Brain microvascular endothelial cell (primary cell): ENCODE data around the gene IP6K2.

Experiments
- DNase-seq: peaks from one replicate; pipeline ENCODE4 v3.0.0-alpha.2; 2020
- H3K27ac ChIP-seq: fragments of 250-450 bp; sonication (Bioruptor Pico); 2 replicates; pipeline ENCODE4 v1.5.1; 2020; ENCODE audit warnings: mild to moderate bottlenecking, moderate library complexity
- H3K27me3 ChIP-seq: fragments of 250-450 bp; sonication (Bioruptor Pico); replicated peaks from 2 replicates; pipeline ENCODE4 v1.5.1; 2020; ENCODE audit warnings: mild to moderate bottlenecking
- H3K36me3 ChIP-seq: fragments of 250-450 bp; sonication (Bioruptor Pico); replicated peaks from 2 replicates; pipeline ENCODE4 v1.5.1; 2020; ENCODE audit warnings: mild to moderate bottlenecking
- H3K4me3 ChIP-seq: 2 replicates; pipeline ENCODE4 v1.5.1; 2011; ENCODE audit warnings: low read depth, mild to moderate bottlenecking, control low read depth, low read length, moderate library complexity
- in situ Hi-C: cut with HindIII; loops from 2 replicates; pipeline ENCODE4 v1.10.0; 2017; ENCODE audit warnings: low sequenced_read_pairs, low pct_ligation_motif_present
- TF ChIP-seq, protein P1 (sequence below): IDR thresholded peaks from 2 replicates; pipeline ENCODE4 v1.5.1; 2011; ENCODE audit warnings: low read depth, mild to moderate bottlenecking, moderate library complexity, low read length, control low read depth, inconsistent platforms; ENCODE audit errors: missing control alignments

Gene IP6K2

GRCh38 chr3:48662145-48662752 is 54.8 kb downstream of the IP6K2 start:
- TF ChIP-seq, protein P1, sequence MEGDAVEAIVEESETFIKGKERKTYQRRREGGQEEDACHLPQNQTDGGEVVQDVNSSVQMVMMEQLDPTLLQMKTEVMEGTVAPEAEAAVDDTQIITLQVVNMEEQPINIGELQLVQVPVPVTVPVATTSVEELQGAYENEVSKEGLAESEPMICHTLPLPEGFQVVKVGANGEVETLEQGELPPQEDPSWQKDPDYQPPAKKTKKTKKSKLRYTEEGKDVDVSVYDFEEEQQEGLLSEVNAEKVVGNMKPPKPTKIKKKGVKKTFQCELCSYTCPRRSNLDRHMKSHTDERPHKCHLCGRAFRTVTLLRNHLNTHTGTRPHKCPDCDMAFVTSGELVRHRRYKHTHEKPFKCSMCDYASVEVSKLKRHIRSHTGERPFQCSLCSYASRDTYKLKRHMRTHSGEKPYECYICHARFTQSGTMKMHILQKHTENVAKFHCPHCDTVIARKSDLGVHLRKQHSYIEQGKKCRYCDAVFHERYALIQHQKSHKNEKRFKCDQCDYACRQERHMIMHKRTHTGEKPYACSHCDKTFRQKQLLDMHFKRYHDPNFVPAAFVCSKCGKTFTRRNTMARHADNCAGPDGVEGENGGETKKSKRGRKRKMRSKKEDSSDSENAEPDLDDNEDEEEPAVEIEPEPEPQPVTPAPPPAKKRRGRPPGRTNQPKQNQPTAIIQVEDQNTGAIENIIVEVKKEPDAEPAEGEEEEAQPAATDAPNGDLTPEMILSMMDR, result no peak

DNA sequence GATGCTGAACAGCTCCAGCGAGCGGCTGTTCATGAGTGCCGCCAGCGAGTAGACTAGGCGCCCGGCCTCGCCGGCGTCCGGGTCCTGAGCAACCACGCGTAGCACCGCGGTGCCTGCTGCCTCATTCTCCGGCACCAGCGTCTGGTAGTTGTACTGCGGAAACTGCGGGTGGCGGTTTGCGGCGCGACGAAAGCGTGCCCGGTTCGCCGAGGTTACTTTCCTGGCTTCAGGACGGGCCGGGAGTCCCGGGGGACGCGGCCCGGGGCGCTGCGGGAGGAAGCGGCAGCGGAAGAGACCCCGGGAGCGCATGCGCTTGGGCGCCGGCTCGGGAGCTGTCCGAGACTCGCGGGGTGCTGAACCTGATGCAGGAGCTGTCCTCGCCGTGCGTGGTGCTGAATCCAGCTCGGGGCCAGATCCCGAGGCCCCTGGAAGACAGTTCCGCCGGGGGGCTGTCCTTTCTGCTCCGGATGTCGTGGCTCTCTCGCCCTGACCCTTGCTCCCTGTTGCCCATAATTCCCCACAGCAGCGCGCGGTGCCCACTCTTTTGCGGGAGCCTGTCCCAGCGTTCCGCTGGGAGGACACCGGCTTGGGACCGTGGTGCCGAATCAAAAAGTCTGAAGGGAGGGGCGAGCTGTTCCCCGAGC is 55.4 kb downstream of the IP6K2 start:
- Histone ChIP-seq H3K27me3 (no peaks in the 10 kb centered on the region), H3K4me3 (peak overlapping the region; percentile 52)
- in situ Hi-C loops, result no loop called here

More at GRCh38 chr3:48662145-48662752, 54.8 kb downstream of the IP6K2 start:
- no peaks in the 10 kb centered on the region for H3K27me3 ChIP-seq
- H3K4me3 ChIP-seq, result peak overlapping the region; percentile 64
- no peaks in the 10 kb centered on the region for H3K36me3 ChIP-seq
- H3K27ac ChIP-seq, result no peak overlapping the region
- in situ Hi-C loops, result no loop called here
- no peak for DNase-seq

GRCh38 chr3:48660800-48661400 is 56.1 kb downstream of the IP6K2 start:
- Histone ChIP-seq H3K4me3 (no peak overlapping the region), H3K27me3 (no peaks in the 10 kb centered on the region), H3K27ac (no peak overlapping the region), H3K36me3 (no peaks in the 10 kb centered on the region)
- TF ChIP-seq, protein P1, result no peak
- in situ Hi-C loops, result no loop called here
- DNase-seq, result no peak

More for the DNA sequence above, 55.4 kb downstream of the IP6K2 start:
- TF ChIP-seq, protein P1, result no peak
- peak; percentile 18 for DNase-seq
- no peaks in the 10 kb centered on the region for H3K36me3 ChIP-seq
- H3K27ac ChIP-seq, result no peak overlapping the region

DNA sequence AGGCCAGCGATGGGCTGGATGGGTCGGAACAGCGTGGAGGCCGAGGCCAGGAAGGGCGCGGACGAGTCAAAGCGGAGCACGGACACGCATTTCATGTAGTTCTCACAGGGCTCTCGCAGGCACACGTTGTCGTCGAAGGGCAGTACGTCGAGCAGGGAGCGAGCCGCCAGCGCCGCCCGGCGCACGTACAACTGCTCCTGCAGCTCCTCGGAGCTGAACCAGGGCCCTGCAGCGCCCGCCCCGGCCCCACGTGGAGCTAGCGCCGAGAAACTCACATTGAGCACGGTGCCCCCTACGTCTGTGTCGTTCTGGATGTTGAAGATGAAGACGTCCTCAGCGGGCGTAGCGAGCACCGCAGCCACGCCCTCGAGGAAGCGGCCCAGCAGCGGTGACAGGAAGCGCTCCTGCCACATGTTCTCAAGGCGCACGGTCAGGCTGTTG is 60.2 kb downstream of the IP6K2 start:
- Histone ChIP-seq H3K27ac (no peak overlapping the region), H3K36me3 (no peaks in the 10 kb centered on the region), H3K27me3 (no peaks in the 10 kb centered on the region), H3K4me3 (no peak overlapping the region)
- in situ Hi-C loops, result no loop called here
- TF ChIP-seq, protein P1, result no peak
- no peak for DNase-seq

DNA sequence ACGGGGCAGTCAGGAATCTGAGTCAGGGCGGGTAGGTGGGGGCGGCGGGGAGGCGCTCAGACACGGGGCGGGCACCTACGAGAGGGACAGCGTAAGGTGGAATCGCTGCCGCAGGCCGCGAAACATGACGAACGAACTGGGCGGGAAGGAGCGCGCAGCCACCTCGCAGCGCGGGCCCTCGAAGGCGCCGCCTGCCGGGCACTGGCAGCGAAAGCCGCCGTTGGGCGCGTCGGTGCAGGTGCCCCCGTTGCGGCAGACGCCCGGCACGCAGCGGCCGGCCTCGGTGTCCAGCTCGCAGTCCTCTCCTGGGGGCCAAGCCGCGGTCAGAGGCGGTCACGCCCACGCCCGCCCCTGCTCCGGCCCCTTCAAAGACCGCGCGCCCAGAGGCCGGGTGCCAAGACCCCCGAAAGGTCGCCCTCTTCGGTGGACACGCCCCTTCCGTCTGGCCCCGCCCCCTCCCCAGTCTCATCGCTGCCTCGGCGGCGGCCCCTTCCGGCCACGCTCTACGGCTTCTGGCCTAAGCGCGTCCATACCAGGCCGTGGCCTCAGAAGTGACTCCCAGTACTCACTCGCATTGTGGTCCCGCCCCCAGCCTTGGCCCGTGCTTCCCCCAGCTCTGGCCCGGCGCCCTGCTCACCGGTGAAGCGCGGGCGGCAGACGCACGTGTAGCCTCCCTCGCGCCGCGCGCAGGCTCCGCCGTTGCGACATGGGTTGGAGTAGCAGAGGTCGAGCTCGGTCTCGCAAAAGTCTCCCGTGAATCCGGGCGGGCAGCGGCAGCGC is 60.8 kb downstream of the IP6K2 start:
- in situ Hi-C loops, result no loop called here

More for the DNA sequence above, 60.8 kb downstream of the IP6K2 start:
- TF ChIP-seq, protein P1, result peak; percentile 44
- Histone ChIP-seq H3K36me3 (no peaks in the 10 kb centered on the region), H3K27me3 (no peaks in the 10 kb centered on the region), H3K4me3 (peak overlapping the region; percentile 45), H3K27ac (no peak overlapping the region)
- DNase-seq, result peak; percentile 14
